WERI-Rb-1 (cell line): ENCODE measurements around the gene KLRK1.
"Not testable (repeated sequence)": the region's sequence is repeated elsewhere in the genome, so short reads cannot be mapped to it uniquely, and the experiment has no call there.

Experiments
- DNase-seq: peaks from one replicate; pipeline ENCODE4 v3.0.0-alpha.2; 2020
- H3K27ac ChIP-seq: fragments of 250-450 bp; sonication (Bioruptor Pico); 2 replicates; pipeline ENCODE4 v1.5.1; 2020; ENCODE audit warnings: mild to moderate bottlenecking, moderate library complexity
- H3K27me3 ChIP-seq: fragments of 250-450 bp; sonication (Bioruptor Pico); 2 replicates; pipeline ENCODE4 v1.5.1; 2021; ENCODE audit warnings: mild to moderate bottlenecking, low read depth, moderate library complexity; ENCODE audit not compliant: insufficient read depth, severe bottlenecking
- H3K36me3 ChIP-seq: fragments of 250-450 bp; sonication (Bioruptor Pico); 2 replicates; pipeline ENCODE4 v1.5.1; 2020; ENCODE audit warnings: mild to moderate bottlenecking, moderate library complexity
- H3K4me3 ChIP-seq: 2 replicates; pipeline ENCODE4 v1.5.1; 2011; ENCODE audit warnings: low read depth, mild to moderate bottlenecking, control low read depth, low read length
- H3K9me3 ChIP-seq: fragments of 250-450 bp; sonication (Bioruptor Pico); 2 replicates; pipeline ENCODE4 v1.5.1; 2021; ENCODE audit warnings: mild to moderate bottlenecking, moderate library complexity; ENCODE audit not compliant: severe bottlenecking
- CTCF ChIP-seq: IDR thresholded peaks from 2 replicates; pipeline ENCODE4 v1.5.1; 2011; ENCODE audit warnings: low read depth, mild to moderate bottlenecking, control low read depth, inconsistent platforms, low read length

Gene KLRK1

GRCh38 chr12:10389904-10390303 lies at the start of gene KLRK1:
Gene KLRK1 (minus strand): TSS chr12:10390041. CDS start chr12:10388810, 1,231 bp downstream.
- no peak for DNase-seq
- H3K27ac ChIP-seq = no peak within 1 kb of the TSS

GRCh38 chr12:10437601-10438000 lies 47.8 kb upstream of the KLRK1 start:
- not testable (repeated sequence) for DNase-seq, H3K9me3 ChIP-seq, H3K27me3 ChIP-seq, H3K27ac ChIP-seq, H3K4me3 ChIP-seq, H3K36me3 ChIP-seq

More at GRCh38 chr12:10389904-10390303, at the start of gene KLRK1:
- no peaks in the 10 kb centered on the region for H3K27me3 ChIP-seq
- no peaks in the 10 kb centered on the region for H3K36me3 ChIP-seq
- TF ChIP-seq CTCF = no peak
- H3K4me3 ChIP-seq = no peak within 1 kb of the TSS
- H3K9me3 ChIP-seq = no peaks in the 10 kb centered on the region

- DNase-seq, H3K4me3 ChIP-seq, H3K27ac ChIP-seq, H3K27me3 ChIP-seq, H3K36me3 ChIP-seq, H3K9me3 ChIP-seq: not testable (repeated sequence)
Measured at GRCh38 chr12:10435816-10436215, 46.0 kb upstream of the KLRK1 start, which contains the start of gene KLRC2. Gene KLRC2 (minus strand): TSS chr12:10436010. CDS start chr12:10435986, 24 bp downstream.

GRCh38 chr12:10430623-10431022 lies 40.8 kb upstream of the KLRK1 start:
- not testable (repeated sequence) for DNase-seq

GRCh38 chr12:10425938-10426337 lies 36.1 kb upstream of the KLRK1 start:
- H3K27ac ChIP-seq, H3K4me3 ChIP-seq, H3K27me3 ChIP-seq, DNase-seq, H3K9me3 ChIP-seq, H3K36me3 ChIP-seq: not testable (repeated sequence)

More at GRCh38 chr12:10430623-10431022, 40.8 kb upstream of the KLRK1 start:
- H3K9me3 ChIP-seq, H3K4me3 ChIP-seq, H3K27me3 ChIP-seq, H3K27ac ChIP-seq, H3K36me3 ChIP-seq: not testable (repeated sequence)

GRCh38 chr12:10424260-10424899 lies 34.5 kb upstream of the KLRK1 start:
- not testable (repeated sequence) for H3K27ac ChIP-seq, H3K27me3 ChIP-seq, H3K36me3 ChIP-seq, H3K4me3 ChIP-seq, H3K9me3 ChIP-seq, DNase-seq

GRCh38 chr12:10422159-10422558 lies 32.3 kb upstream of the KLRK1 start:
- H3K27me3 ChIP-seq, H3K36me3 ChIP-seq, DNase-seq, H3K9me3 ChIP-seq, H3K4me3 ChIP-seq, H3K27ac ChIP-seq: not testable (repeated sequence)

- not testable (repeated sequence) for H3K27ac ChIP-seq, H3K27me3 ChIP-seq, DNase-seq, H3K9me3 ChIP-seq, H3K36me3 ChIP-seq, H3K4me3 ChIP-seq
Measured at GRCh38 chr12:10420334-10420733, 30.5 kb upstream of the KLRK1 start, which contains the start of gene KLRC3. Gene KLRC3 (minus strand): TSS chr12:10420595. CDS start chr12:10420550, 45 bp downstream.

- Histone ChIP-seq H3K27me3 (no peaks in the 10 kb centered on the region), H3K36me3 (no peaks in the 10 kb centered on the region), H3K27ac (no peak within 1 kb of the TSS), H3K9me3 (no peaks in the 10 kb centered on the region), H3K4me3 (no peak within 1 kb of the TSS)
- no peak for DNase-seq
- TF ChIP-seq CTCF = no peak
Measured at GRCh38 chr12:10409392-10409791, 19.6 kb upstream of the KLRK1 start, which contains the start of gene KLRC4. Gene KLRC4 (minus strand): TSS chr12:10409757. CDS start chr12:10409575, 182 bp downstream.
